NCI-H510A (cell line): ENCODE results near the gene GIGYF2.
"Not testable (repeated sequence)": the region's sequence is repeated elsewhere in the genome, so short reads cannot be mapped to it uniquely, and the experiment has no call there.

Experiments used
- DNase-seq: peaks from one replicate; lab custom pipeline; 2025; lab: John Stamatoyannopoulos, UW

The GIGYF2 gene, protein sequence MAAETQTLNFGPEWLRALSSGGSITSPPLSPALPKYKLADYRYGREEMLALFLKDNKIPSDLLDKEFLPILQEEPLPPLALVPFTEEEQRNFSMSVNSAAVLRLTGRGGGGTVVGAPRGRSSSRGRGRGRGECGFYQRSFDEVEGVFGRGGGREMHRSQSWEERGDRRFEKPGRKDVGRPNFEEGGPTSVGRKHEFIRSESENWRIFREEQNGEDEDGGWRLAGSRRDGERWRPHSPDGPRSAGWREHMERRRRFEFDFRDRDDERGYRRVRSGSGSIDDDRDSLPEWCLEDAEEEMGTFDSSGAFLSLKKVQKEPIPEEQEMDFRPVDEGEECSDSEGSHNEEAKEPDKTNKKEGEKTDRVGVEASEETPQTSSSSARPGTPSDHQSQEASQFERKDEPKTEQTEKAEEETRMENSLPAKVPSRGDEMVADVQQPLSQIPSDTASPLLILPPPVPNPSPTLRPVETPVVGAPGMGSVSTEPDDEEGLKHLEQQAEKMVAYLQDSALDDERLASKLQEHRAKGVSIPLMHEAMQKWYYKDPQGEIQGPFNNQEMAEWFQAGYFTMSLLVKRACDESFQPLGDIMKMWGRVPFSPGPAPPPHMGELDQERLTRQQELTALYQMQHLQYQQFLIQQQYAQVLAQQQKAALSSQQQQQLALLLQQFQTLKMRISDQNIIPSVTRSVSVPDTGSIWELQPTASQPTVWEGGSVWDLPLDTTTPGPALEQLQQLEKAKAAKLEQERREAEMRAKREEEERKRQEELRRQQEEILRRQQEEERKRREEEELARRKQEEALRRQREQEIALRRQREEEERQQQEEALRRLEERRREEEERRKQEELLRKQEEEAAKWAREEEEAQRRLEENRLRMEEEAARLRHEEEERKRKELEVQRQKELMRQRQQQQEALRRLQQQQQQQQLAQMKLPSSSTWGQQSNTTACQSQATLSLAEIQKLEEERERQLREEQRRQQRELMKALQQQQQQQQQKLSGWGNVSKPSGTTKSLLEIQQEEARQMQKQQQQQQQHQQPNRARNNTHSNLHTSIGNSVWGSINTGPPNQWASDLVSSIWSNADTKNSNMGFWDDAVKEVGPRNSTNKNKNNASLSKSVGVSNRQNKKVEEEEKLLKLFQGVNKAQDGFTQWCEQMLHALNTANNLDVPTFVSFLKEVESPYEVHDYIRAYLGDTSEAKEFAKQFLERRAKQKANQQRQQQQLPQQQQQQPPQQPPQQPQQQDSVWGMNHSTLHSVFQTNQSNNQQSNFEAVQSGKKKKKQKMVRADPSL (N-terminal part only)

DNA sequence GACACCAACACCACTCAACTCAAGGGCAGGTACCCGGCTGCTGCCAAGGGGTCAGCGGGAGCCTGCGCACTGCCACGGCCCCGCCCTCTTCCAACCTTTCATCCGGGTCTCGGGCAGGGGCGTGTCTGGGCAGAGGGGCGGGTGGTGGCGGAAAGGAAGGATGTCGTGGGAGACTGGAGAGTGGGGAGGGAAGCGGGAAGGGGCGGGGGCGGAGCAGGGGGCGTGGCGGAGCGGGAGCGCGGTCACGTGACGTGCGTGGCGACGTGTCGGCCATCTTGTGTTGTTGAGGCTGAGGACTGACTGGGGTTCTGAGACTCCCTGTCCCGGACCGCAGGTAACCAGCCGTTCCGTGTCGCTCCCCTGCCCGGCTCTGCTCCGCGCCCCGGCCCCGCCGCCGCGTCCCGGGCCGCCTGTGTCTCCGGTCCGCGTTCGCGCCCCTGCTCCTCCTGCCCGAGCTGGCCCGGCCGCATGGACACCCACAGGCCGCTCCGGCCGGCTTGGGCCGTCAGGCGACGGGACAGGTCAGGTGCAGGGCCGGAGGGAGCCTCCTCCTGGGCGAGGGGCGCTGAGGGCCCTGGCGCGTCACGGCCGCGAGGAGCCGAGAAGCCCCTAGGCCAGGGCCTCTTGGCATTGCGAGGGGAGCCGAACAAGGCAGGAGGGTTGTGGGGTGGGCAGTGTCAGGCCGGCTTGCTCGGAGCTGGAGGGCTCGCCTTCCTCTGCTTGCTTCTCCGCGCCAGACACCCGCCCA, at the start of gene GIGYF2:
Gene GIGYF2, plus strand, starts transcription at position 273 of the 748 bp plus-strand sequence. CDS start 37,867 bp downstream, outside the sequence.
- DNase-seq, result peak; percentile 97

DNA sequence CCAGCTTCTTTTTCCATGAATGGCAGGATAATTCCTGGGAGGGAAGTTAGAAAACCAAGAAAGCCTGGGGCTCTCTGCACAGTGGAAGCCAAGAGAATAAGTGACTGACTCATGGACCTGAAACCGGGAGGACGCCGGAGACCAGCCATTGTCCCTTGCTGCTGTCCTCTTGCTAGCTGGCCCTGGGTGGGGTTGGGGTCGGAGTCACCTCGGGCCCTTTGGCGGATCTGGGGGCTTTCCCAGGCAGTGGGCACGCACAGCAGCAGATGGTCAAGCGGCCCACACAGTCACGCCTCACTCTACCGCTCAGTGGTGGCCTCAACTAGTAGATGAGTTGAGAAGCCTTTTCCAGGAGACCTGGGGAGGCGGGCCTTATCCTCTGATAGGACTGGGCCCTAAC, 48.1 kb upstream of the GIGYF2 start:
- no peak for DNase-seq

DNA sequence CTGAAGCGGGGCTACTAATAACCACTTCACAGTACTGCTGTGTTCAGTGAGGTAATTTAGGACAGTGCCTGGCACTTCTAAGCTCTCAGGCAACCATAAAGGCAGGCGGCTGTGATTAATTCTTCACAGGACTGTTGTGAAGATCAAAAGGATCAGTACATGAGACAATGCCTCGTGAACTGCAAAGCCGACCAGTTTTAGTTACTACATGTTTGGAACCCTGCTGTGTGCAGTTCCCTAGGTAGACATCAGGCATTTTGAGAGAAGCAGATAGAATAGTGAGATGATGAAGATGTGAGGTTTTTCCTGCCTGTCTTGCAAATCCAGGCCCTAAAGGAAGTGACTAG, 44.7 kb upstream of the GIGYF2 start:
- DNase-seq, result no peak

DNA sequence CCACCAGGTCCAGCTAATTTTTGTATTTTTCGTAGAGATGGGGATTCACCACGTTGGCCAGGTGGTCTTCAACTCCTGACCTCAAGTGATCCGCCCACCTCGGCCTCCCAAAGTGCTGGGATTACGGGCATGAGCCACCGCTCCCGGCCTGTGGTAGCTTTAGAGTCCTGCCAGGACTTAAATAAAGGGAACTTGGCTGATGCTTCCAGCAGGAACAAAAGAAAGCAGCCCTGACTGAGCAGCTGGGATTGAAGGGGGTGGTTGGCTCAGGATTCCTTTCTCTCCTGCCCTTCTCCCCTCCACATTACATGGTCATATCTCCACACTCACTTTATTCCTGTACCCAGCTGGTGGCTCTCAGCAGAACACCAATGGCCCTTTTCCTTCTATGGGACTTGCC, 43.7 kb upstream of the GIGYF2 start:
- DNase-seq, result no peak

DNA sequence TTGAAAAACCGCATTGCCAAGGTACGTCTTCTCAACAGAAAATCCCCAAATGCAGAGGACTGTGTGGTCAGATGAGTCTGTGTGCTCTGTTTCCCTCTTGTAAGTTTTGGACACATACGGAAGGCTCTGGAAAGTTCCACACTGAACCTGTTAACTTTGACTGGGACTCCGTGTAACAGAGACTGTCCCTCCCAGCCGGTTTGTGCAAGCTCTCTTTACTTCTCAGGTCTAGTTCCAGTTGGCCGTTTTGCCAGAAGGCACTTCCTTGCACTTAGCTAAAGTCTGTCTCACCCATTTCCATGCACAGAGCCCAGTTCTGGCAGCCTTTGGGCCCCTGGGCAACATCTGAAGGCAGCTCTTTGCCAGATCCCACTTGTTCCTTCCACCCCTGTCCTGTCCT, 41.7 kb upstream of the GIGYF2 start:
- DNase-seq, result no peak

DNA sequence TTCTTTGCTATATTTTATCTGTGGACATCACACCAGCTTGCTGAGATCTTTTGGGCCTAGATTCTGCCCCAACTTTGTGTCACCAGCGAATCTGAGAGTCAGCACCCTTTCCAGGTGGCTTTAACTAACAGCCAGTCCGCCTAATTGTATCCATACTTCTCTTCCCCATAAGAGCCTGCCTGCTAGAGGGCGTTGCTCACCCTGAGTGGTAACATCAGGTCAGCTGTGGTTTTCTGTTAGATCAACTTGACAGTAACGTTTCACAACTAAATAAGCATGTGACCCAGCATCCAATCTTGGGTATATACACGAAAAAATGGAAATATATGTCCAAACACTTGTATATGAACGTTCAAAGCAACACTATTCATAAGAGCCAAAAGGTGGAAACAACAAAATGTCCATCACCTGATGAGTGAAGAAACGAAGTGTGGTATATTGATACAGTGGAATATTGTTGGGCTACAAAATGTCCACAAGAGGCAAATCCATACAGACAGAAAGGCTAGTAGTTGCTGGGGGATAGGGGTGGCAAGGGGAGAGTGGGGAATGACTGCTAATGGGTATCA, 38.8 kb upstream of the GIGYF2 start:
- no peak for DNase-seq

DNA sequence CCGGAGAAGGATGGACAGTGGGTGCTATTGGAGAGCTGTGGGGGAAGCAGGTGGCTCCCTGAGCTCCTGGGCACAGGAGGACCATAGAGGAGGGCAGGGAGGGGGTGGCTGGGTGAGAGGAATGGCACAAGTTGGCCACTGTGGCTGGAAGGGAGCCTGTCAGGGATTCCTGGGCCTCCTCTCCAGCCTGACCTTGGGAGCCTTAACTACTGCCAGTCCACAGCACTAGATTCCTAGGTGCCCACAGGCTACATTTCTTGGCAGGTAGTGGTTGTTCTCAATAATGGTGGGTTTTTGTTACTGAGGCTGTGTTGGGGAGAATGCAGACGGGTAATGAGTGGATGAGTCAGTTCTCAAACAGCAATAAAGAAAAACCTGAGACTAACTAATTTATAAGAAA, 37.8 kb upstream of the GIGYF2 start:
- no peak for DNase-seq

DNA sequence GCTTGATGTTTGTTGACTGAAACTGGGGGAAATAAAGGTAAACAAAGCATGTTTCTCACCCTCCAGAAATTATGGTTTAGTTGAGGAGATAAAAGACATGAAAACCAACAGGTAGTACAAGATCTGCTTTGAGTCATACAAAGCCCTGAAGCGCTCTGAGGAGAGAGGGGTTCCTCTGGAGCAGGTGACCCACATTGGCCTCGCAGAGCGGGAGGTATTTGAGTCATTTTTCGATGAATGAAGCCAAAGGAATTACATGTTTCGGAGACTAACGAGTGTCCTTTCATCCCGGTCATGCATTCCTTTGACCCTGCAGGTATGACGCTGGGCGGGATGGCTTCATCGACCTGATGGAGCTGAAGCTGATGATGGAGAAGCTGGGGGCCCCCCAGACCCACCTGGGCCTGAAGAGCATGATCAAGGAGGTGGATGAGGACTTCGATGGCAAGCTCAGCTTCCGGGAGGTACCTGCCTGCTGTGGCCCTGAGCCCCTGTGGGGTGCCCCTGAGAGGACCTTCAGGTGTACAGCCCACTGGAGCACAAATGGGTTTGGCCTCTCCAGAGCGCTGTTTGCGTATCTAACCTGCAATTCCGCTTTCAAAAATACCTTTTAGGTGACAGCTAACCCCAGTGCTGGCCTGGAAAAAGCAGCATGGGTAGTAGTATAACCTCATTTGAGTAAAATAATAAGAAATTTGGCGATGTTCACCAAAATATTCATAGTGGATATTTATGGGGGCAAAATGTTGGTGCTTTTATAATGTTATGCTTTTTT, 34.5 kb upstream of the GIGYF2 start:
- DNase-seq, result no peak

DNA sequence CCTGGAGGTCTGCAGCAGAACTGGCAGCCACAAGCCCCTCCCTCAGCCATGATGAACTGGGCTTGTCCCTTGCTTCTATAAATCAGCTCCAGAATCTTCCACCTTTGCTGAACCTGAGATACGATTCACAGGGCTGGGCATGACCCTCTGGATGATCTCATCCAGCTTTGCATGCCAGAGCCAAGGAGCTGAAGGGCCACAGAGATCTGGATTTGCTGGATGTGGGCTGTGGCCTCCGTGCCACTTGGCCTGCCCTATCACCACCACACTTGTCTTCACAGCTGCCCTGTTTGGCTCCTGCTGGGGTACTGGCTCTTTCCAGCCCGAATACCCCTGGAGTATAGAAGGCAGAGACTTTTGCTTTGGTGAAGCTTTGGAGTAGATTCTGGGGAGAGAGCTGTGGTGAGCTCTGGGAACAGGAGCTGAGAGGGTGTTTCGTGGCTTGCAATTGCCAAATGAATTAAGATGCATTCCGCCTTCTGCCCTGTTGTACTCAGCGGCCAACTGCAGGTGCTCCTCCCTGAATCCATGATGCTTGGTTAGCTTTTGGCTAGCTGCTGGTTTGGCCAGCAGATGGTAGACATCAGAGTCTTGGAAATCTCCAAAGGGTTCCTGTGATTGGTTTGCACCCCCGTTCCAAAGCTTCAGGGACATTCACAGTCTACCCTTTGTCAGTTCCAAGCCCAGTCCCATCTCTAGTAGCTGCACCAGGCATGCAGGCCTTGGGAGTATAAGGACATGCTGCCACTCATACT, 30.9 kb upstream of the GIGYF2 start:
- no peak for DNase-seq

DNA sequence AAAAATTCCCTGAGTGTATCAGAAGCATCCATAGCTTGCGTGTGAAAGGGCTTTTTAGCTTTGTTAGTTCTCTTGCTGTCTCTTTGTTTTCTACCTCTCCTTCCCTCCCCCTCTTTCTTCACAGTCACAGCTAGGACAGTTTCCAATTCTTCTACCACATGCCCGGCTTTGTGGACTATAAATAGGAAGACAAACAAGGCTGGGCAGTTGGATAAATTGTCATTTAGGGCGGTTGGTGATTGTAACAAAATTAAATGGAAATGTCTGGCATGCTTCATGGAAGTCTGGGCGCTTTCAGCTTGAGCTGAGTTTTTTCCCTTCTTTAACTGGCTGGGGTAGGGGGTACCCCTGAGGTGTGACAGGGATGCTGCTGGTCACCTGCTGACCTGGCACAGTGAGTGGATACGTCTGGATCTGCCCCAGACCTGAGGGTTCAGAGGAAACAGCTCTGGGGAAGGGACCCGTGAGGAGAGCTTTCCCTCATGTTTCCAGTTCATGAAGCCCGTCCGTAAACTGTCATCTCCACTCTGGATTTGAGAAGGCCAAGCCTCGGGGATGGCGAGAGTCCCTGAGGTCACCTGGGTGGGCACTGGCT, 29.0 kb upstream of the GIGYF2 start:
- no peak for DNase-seq

DNA sequence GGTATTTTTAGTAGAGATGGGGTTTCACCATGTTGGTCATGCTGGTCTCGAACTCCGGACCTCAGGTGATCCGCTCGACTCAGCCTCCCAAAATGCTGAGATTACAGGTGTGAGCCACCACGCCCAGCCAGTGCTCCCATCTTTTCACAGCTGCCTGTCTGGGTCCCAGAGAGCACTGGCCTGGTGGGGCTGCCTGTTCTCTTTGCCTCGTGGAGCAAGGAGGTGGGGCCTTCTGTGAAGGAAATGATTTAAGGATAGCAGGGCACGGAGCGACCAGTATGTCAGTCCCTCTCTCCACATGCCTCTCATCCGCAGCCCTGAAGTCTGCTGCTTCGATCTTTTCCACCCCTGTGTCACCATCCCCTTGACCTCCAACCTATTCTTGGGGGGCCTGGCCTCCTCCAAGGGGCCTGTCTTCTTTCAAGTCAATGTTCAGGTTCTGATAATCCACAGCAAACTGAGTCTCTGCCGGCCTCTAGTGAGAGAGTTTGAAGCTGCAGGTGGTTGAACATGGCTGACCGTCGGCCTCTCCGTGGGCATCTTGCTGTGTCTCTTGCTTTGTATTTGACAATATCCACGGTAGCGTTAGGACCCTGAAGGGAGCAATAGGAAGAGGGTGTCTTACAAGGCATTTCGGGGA, 28.2 kb upstream of the GIGYF2 start:
- no peak for DNase-seq

DNA sequence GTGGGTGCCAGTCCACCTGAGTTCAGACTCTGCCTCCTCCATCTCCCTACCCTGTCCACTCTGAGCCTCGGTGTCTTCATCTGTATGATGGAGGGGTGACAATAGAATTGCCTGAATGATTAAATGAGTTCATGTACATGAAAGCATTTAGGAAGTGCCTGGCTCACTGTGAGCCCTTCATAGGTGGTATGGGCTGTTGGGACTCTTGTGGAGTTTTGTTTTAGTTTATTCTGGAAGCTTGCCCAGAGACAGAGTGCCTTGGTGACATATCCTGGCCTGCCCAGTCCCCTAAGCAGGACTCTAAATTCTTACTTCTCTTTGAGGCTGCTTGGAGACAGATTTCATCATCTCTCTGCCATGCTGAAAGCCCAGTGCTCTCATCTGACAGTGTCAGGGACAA, 24.5 kb upstream of the GIGYF2 start:
- DNase-seq, result no peak

DNA sequence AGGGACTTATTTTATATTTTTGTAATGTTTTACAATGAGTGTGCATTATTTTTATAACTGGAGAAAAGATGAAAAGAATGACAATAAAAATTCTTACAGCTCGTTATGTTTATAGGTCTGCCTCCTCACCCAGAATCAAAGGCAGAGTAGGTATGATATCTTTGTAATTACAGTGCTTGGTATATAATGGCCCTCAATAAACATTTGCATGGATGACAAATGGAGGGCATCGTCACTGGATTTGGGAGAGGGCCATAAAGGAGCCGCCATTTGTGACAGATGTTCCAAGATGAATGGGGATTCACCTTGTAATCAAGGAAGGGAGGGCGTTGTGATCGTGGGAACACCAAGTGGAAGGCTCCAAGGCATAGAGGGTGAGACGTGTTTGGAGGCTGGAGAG, 22.6 kb upstream of the GIGYF2 start:
- no peak for DNase-seq

DNA sequence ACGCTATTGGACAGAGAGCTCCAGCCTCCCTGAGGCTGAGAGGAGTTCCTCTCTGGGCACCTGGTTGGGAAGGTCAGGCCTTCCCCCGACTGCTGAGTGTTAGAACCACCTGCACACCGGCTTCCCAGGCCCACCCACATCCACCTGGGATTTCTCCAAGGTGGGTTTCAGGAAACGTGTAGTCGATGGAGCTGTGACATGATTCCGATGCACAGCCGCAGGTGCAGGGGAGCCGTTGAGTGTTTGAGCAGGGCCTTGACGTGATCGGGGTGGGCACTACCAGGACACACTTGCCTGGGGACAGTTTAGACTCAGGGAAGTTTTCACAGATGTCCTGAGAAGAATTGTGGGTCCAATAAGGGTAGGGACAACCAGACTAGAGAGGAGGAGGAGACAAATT, 21.8 kb upstream of the GIGYF2 start:
- DNase-seq, result no peak

DNA sequence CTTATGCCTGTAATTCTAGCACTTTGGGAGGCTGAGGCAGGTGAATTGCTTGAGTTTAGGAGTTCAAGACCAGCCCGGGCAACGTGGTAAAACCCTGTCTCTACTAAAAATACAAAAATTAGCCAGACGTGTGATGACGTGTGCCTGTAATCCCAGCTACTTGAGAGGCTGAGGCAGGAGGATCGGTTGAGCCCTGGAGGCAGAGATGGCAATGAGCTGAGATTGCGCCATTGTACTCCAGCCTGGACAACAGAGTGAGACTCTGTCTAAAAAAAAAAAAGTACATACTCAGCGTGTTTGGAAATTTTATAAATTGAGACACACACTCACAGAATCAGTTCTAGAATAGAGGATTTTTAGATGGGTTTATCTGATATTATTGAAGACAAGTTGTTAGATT, 17.1 kb upstream of the GIGYF2 start:
- DNase-seq, result no peak

DNA sequence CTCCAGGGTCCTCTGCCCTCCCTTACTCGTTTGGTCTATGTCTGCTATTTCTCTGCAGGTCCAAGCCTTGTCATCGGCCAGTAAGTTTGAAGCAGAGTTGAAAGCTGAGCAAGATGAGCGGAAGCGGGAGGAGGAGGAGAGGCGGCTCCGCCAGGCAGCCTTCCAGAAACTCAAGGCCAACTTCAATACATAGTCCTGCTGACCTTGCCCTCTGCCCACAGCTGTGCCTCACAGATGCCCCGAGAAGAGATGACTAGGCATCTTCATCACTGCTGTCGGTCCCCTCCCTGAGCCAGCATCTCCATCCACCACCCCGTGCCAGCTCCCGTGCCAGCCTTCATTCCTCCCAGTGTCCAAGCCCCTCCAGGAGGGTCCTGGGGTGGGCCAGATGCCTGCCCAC, 15.6 kb upstream of the GIGYF2 start:
- no peak for DNase-seq

DNA sequence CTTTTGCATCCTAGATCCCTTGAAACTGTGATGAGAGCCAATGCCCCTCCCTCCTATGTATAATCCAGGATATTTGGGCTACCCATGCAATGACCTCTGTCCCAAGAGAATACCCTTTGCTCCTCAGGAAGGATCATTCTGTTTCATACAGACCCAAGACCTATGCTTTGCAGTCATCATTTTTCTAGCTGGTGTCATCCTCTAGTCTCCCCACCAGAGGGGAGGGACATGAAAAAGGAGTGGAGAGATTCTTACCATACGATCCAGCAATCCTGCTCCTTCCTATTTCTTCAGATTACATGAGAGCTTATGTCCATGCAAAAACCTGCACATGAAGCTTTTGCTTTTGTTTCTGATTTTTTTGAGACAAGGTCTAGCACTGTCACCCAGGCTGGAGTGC, 13.8 kb upstream of the GIGYF2 start:
- DNase-seq, result no peak

DNA sequence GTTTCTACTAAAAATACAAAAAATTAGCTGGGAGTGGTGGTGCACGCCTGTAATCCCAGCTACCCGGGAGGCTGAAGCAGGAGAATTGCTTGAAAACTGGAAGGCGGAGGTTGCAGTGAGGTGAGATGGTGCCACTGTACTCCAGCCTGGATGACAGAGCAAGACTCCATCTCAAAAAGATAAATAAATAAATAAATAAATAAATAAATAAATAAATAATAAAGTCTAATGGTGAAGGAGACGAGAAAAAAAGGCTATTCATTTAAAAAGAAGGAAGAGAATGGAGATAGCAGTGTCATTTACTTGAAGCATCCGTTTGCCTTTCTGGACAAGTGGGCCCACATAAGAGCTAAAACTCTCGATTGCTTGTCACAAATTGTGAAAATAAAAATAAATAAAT, 11.7 kb upstream of the GIGYF2 start:
- DNase-seq, result not testable (repeated sequence)
